ENCODE data around the gene C1orf174. TPM values are rescaled to one million over a fixed set of nuclear protein-coding genes. Genes with fewer than 3 reads are reported as not detected.
A peak's percentile ranks its signal among the peaks of the same experiment; 100 is the strongest.
"Not testable (repeated sequence)": the region's sequence is repeated elsewhere in the genome, so short reads cannot be mapped to it uniquely, and the experiment has no call there.

The C1orf174 gene
- total RNA-seq, 1 donor from 2014 or later: 17.3 TPM

DNA sequence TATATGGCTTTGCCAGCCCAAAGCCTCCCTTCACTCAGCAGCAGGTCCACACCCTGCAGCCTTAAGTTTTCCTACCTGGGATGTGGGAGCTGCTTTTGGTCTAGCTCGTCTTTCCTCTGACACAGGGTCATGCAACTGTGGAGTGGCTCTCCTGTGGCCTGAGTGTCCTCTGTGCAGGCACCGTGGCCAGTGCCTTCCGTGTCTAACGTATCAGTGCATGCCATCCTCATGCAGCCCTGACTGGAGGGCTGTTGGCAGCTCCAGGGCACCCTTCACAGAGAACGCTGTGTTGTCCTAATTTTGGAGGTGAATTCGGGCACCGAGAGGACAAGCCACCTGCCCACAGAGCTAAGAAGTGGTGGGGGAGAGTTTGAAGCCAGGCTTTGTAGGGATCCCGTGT, 25.7 kb upstream of the C1orf174 start:
- no peak for DNase-seq

DNA sequence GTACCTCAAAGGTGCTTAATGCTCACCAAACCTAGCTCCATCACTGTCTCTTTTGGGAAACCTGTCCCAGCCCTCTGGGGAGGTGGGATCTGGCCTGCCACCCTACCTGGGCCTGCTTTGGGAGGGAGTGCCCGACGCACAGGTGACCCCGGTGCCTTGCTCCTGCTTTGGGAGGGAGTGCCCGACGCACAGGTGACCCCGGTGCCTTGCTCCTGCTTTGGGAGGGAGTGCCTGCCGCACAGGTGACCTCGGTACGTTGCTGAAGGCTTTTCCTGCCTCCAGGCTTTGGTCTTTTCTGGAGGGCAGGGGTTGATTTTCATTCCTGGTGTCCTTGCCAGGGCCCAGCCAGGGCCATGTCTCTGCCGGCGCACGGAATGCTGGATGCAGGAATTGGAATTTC, 25.2 kb upstream of the C1orf174 start:
- no peak for DNase-seq

DNA sequence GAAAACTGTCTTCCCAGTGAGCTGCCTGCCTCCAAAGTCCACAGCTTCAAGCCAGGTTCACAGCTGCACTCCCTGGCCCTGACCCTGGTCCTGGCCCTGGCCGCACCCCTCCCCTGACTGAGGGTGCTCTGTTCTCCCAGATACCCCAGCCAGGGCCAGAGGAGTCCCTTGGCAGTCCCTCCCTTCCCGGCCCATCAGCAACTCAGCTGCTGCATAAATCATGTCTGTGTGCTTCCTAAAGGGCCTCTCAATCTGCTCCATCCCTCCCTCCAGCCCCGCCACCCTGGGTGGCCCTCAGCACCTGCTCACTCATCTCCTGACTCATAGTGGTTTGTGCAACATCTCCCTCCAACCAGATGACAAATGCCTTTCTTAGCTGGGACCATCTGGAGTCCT, 24.8 kb upstream of the C1orf174 start:
- no peak for DNase-seq

DNA sequence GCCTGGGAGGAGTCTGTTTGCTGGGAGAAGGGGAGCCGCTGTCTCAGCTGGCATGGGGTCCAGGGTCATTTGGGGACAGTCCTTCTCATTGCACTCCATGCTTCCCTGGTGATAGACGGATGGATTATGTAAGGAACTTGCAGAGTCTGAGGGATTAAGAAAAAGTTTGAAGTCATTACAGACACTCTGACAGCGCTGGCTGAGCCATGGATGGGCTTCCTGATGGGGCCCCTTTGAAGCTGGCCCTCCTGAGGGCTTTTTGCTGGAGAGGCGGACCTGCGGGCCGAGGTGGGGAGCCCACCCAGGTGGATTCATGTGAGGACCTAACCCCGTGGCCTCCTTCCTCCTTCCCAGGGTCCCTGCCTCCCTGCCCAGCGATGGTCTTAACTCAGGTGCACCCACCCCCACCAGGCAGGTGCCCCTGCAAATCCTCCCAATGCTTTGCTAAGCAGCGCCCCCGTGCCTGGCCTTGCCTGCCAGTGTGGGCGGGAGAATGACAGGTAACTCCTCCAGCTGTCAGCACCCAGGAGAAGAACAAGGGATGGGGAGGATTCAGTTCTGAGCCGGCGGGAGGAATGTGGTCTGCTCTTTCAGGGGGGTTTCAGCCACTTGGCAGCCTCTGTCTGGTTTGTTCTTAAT, 24.2 kb upstream of the C1orf174 start:
- no peak for DNase-seq

DNA sequence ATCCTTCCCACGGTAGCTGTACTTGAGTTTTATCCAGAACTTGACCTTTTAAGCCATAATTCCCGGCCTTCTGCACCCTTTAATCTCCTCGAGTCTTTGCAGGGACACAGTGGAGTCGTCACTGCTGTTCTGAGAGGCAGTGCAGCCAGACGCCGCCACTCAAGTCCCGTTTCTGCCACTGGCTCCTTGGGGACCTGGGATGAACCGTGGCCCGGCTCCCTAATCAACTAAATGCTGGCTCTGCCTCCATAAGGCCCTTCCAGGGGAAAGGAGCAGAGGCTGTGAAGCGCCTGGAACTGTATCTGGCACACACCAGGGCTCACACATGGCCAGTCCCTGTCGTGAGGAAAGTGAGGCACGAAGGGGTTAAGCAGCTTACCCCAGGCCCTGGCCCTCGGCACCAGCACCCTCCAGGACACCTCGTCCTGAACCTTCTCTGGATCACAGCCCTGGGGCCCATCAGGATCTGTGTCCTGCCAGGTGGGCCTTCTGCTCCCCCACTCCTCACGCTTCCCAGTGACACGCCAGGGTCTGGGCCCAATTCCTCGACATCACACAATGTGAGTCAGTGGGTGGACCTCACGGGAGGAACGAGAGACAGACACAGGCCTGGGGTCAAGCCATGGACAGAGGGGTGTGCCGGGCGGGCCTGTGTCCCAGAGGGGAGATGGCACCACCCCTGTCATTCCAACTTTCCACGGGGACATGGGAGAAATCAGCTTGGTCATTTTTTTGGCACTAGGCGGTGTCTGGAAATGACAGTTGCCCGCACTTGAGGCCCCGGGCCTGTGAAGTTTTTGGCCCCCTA, 23.5 kb upstream of the C1orf174 start:
- no peak for DNase-seq

DNA sequence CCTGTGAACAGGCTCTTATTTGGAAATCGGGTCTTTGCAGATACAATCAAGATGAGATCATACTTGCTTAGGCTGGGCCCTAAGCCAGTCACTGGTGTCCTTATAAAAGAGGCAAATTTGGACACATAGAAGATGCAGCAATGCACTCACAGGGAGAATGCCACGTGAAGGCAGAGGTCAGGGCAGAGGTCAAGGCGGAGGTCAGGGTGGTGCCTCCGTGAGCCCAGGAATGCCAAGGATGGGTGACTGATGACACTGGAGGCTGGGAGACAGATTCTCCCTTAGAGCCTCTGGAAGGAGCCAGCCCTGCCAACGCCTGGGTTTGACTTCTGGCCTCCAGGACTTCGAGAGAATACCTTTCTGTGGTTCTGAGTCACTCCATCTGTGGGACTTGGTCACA, 22.8 kb upstream of the C1orf174 start:
- no peak for DNase-seq

GRCh38 chr1:3922201-3922725, 22.2 kb upstream of the C1orf174 start:
- DNase-seq: no peak

GRCh38 chr1:3921765-3922164, 21.7 kb upstream of the C1orf174 start:
- DNase-seq: no peak

DNA sequence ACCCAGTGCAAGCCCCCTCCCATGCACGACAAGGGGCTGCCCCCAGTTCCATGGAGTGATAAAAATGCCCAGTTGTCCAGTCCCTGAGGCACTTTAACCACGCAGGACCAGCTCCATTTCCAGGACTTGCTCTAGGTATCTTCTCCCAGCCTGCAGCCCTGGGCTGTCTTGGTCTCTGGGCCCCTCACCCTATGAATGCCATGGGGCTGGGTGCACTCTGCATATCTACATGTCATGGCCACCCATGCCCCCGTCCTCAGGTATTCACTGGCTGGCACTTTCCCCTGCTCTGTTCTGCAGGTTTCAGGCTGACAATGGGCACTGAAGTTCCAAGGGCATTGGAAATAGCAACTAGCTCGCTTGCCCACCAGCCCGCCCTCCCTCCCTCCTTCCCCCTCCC, 19.6 kb upstream of the C1orf174 start:
- DNase-seq: no peak

DNA sequence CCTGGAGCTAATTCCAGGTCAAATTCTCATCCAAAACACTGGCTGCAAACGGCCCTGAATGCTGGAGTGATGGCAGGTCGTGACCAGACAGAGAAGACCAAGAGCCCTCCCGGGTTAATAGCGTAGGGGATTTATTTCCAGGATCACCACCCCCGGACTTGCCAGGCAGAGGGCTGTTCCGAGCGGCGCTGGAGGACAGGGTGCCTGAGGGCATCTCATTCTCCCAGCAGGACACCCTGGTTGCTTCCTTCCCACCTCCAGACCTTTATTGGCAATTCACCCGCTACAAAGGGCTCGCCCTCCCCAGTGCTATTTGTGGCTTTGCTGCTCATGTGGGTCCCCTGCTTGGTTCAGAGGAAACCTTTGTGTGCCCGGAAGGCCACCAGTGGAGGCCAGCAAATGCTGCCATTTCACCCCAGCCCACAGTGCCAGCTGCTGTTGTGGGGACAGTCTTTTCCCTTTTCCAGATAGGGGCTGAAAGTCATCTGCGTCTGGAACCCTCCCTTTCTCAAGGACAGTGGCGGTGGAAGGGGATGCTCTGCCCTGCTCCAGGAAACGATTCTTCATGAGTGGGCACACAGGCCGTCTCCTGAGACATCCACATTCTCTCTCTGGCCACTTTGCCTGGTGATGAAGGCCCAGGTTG, 19.0 kb upstream of the C1orf174 start:
- no peak for DNase-seq

DNA sequence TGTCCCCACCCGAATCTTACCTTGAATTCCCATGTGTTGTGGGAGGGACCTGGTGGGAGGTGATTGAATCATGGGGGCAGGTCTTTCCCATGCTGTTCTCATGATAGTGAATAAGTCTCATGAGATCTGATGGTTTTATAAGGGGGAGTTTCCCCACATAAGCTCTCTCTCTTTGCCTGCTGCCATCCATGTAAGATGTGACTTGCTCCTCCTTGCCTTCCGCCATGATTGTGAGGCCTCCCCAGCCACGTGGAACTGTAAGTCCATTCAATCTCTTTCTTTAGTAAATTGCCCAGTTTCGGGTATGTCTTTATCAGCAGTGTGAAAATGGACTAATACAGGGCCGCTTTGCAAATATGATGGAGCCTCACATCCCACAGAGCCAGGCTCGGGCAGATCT, 18.3 kb upstream of the C1orf174 start:
- DNase-seq: not testable (repeated sequence)

GRCh38 chr1:3917761-3918160, 17.7 kb upstream of the C1orf174 start:
- no peak for DNase-seq

- no peak for DNase-seq
Observed at GRCh38 chr1:3915551-3916121, 15.6 kb upstream of the C1orf174 start.

- no peak for DNase-seq
Observed at GRCh38 chr1:3914911-3915310, 14.8 kb upstream of the C1orf174 start.

DNA sequence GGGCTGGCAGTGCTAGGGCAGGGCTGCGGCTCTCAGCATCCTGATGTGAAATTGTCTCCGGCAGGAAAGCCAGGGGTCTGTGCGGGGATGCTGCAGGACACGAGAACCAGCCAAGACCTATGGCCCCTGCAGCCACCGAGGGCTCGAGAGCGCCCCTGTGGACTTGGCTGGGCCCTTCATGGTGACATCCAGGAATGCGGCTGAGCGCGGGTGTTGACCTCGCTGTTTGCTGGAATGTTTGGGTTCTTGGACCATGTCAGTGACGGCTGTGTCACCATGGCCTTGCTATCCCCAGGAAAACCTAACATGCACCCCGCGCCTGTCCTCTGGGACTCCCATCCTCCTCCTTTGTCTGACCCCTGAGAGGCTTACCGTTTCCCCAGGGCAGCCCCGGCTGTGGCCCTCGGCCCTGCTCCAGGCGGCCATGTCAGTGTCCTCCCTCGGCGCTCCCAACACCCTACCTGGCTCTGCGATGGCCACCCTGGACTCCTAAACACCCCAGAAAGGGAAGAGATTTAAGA, 14.3 kb upstream of the C1orf174 start:
- no peak for DNase-seq

GRCh38 chr1:3912809-3913685, 13.0 kb upstream of the C1orf174 start:
- no peak for DNase-seq

DNA sequence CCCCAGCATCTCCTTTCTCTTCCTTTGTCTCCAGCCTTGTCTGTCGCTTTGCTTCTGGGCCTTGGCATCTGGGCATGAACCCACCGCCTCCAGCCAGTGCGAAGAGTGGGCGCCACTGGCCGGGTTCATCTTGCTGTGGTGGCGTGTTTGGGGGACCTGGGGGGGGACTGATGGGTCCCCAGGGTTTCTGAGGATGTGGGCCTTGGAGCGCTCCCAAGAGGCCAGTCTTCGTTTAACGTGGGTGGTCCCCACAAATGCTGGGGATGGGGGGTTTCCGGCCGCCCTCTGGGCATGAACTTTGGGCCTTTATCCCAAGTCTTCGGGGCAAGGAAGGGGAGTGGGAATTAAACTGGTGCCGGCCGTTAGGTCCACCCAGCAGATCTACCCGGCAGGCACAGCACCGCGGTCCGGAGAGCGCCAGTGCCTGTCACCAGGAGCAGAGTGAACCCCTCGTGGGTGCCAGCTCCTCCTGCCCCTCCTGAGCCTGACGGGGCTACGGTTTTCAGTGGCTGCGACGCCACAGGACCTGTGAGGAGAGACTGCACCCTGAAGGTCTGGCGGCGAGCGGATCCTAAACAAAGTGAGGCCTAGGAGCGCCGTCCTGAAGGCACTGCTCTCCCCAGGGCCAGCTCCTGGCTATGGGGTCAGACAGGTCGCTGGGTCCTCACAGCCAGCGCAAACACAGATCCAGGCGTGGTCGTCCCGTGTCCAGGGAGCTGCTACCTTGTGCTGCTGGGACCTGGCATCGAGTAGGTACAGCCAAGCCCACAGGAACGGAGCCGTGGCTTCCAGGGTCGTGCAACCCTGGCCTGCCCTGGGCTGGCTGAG, 12.1 kb upstream of the C1orf174 start:
- DNase-seq: no peak

GRCh38 chr1:3910857-3911845, 11.1 kb upstream of the C1orf174 start:
- DNase-seq: peak; percentile 55

DNA sequence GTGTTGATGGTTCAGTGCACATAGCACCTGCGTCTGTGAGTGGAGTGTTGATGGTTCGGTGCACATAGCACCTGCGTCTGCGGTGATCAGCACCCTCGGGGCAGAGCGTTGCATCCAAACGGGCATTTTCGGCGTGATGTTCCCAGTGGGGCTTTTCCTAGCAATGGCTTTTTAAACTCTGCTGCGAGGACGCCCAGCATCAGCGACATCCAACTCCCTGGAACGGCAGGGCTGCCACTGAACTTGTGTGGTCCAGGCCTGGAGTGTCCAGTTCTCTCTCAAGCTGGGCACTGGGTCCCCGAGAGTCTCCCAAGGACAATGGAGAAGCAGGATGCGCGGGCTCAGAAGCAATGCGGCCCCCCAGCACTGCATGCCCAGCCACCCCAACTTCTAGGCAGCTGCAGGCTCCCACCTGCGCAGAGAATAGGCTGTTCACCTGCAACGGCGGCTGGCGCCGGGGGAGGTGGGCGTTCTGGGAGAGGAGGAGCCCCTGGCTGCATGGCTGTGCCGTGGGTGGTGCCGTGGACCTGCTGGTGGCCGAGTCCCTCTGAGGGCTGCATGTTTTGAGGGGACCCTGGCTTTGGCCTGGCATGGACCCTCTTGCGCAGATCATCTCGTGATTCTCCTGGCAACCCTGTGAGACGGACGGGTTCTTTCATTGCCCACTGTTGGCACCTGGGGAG, 10.1 kb upstream of the C1orf174 start:
- no peak for DNase-seq

All from occipital lobe (tissue), 2 donors.